Measurements from ENCODE around the gene THOP1.
A peak's percentile ranks its signal among the peaks of the same experiment; 100 is the strongest.
"Not testable (repeated sequence)": the region's sequence is repeated elsewhere in the genome, so short reads cannot be mapped to it uniquely, and the experiment has no call there.

THOP1 gene

GRCh38 chr19:2815191-2815614 is 29.9 kb downstream of the THOP1 start:
- no peak for DNase-seq (ENCODE audit: low read depth in 2 of 2, low spot score in 1 of 2)

GRCh38 chr19:2815923-2816322 is 30.6 kb downstream of the THOP1 start:
- no peak for DNase-seq (ENCODE audit: low read depth in 2 of 2, low spot score in 1 of 2)

DNA sequence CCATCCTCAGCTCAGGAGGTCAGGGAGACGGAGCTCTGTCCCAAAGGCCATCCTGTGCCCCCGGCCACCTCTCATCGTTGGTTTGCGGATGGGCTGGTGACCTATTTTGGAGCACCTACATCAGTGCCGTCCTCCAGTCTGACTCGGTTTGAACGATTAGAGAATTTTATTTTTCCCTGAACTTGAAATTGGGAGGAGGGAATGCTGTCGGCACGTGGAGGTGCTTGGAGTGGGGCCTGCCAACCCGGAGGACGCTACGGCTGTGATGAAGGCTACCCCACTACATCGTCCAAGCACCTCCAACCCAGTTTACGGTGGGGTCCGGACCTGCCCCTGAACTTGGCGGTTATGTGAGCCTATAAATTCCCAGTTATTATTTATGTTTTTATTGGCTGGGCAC is 31.3 kb downstream of the THOP1 start:
- DNase-seq (ENCODE audit: low read depth in 2 of 2, low spot score in 1 of 2), result no peak

DNA sequence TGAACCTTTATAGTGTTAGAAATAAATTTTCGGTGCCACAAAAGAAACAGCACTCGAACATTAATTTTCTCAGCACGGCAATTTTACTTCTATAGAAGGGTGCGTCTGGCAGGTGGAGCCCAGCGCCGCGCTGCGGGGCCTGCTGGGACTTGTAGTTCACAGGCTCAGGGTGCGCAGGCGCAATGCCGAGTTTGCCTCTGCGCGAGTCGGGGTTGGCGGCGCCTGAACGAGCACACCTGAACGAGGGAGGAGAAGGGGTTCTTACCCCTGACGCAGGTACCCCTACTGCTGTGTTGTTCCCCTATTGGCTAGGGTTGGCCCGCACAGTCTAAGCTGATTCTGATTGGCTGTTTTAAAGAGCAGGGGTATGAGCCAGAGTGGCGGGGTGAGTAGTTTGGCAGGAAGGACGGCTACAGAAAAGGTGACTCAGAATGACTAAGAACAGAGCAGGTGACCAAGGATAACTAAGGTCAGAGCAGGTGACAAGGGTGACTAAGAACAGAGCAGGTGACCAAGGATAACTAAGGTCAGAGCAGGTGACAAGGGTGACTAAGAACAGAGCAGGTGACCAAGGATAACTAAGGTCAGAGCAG is 32.0 kb downstream of the THOP1 start:
- not testable (repeated sequence) for DNase-seq (ENCODE audit: low read depth in 2 of 2, low spot score in 1 of 2)

- peak; percentile 94 to 95 for DNase-seq (ENCODE audit: low read depth in 2 of 2, low spot score in 1 of 2)
These were observed 34.3 kb downstream of the THOP1 start, which contains the start of gene ZNF554 for GRCh38 chr19:2819540-2820111. Gene ZNF554, plus strand, starts transcription at chr19:2819868. Its CDS starts 204 bp downstream, at chr19:2820072.

DNA sequence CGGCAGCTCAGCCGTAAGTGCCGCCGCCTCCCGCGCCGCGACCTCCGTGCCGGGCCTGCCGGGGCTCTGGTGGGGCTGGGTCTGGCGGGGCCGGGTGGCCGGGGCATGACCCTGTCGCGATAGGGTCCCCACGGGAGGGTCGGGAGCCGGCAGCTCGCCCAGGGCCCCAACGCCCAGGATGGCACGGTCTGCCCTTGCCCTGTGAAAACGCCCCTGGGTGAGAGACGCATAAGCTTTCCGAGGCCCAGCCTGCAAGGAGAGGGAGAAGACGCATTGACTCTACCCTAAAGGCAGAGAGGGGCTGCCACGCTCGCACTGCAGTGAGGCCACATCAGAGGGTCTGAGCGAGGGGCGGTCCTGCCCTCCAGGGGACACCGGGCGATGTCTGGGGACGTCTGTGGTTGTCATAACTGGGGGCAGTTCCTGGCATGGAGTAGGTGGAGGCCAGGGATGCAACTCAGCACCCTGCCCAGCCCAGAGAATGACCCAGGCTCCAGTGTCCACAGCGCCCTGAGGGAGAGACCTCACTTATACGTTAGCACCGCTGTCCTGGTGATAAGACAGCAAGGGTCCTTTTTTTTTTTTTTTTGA is 34.9 kb downstream of the THOP1 start:
- DNase-seq (ENCODE audit: low read depth in 2 of 2, low spot score in 1 of 2), result no peak

DNA sequence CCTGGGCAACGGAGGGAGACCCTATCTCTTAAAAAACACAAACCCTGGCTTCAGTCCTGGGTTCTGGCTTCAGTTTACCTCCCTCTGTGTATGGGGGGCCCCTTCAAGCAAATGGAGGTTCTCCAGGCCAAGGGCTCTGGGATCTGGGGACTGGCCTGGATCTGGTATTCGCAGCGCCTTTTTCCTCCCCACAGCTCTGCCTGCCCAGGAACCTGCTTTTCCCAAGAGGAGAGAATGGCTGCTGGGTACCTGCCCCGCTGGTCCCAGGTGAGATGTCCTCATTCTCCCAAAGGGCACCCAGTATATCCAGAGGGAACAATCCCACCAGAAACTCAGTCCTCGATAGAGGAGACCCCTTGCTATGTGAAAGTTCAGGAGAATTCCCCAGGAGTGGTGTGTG is 37.5 kb downstream of the THOP1 start:
- DNase-seq (ENCODE audit: low read depth in 2 of 2, low spot score in 1 of 2), result no peak

- DNase-seq (ENCODE audit: low read depth in 2 of 2, low spot score in 1 of 2), result no peak
These were observed 38.3 kb downstream of the THOP1 start for GRCh38 chr19:2823646-2824045.

DNA sequence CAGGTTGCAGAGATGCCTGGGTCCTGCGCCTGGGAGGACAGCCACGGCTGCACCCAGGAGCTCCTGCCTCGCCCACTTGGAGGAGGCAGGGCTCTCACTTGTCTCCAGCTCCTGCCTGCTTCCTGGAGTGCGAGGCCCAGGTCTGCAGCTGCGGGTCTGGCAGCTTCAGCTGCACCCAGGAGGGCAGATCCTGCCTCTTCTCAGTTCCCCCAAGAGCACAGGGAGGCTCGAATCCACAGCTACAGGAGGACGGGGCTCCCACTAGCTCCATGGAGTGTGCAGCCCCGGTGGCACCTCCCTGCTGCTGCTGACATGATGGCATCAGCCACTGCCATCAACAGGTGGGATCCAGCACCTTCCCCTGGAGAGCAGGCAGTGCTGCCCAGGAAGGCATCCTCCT is 38.8 kb downstream of the THOP1 start:
- no peak for DNase-seq (ENCODE audit: low read depth in 2 of 2, low spot score in 1 of 2)

DNA sequence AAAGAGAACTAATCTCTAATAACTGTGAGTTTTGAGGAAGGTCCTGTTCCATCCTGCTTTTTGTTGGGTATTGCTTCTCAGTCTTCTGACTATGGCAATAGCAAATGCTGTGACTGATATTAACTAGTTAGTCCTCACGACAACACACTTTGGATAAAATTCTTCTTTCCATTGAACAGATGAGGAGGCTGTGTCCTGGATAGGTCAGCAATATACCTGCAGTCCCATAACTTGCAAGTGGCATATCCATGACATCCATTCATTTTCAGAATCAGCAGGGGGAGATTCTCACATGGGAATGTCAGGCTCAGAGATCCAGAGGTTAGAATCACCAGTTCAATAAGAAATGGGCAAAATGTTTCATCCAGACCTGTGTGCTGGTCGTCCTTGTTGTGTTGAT is 41.7 kb downstream of the THOP1 start:
- DNase-seq (ENCODE audit: low read depth in 2 of 2, low spot score in 1 of 2), result no peak

DNA sequence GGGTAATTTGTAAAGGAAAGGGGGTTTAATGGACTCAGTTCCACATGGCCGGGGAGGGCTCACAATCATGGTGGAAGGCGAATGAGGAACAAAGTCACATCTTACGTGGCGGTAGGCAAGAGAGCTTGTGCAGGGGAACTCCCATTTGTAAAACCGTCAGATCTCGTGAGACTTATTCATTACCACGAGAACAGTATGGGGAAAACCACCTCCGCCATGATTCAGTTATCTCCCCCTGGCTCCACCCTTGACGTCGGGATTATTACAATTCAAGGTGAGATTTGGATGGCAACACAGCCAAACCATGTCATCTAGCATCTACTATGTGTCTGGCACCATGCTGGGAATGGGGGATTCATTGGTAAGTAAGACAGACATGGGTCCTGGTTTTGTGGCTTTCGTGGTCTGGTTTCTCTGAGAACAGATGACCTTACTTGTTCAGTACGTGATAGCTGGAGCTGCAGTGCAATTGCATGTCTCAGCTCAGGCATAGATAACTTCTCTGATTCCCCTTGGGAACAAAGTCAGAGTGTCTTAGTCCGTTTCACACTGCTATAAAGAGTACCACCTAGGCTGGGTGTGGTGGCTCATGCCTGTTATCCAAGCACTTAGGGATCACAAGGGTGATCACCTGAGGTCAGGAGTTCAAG is 42.7 kb downstream of the THOP1 start:
- no peak for DNase-seq (ENCODE audit: low read depth in 2 of 2, low spot score in 1 of 2)

GRCh38 chr19:2834294-2834871 is 49.1 kb downstream of the THOP1 start:
- DNase-seq (ENCODE audit: low read depth in 2 of 2, low spot score in 1 of 2), result no peak

- DNase-seq (ENCODE audit: low read depth in 2 of 2, low spot score in 1 of 2), result no peak
These were observed 52.1 kb downstream of the THOP1 start for GRCh38 chr19:2837430-2837829.

- DNase-seq (ENCODE audit: low read depth in 2 of 2, low spot score in 1 of 2), result peak; percentile 97 to 99
These were observed 55.8 kb downstream of the THOP1 start, which contains the start of gene ZNF555 for GRCh38 chr19:2840794-2841791. Gene ZNF555, plus strand, starts transcription at chr19:2841475. Its CDS starts 98 bp downstream, at chr19:2841573.

DNA sequence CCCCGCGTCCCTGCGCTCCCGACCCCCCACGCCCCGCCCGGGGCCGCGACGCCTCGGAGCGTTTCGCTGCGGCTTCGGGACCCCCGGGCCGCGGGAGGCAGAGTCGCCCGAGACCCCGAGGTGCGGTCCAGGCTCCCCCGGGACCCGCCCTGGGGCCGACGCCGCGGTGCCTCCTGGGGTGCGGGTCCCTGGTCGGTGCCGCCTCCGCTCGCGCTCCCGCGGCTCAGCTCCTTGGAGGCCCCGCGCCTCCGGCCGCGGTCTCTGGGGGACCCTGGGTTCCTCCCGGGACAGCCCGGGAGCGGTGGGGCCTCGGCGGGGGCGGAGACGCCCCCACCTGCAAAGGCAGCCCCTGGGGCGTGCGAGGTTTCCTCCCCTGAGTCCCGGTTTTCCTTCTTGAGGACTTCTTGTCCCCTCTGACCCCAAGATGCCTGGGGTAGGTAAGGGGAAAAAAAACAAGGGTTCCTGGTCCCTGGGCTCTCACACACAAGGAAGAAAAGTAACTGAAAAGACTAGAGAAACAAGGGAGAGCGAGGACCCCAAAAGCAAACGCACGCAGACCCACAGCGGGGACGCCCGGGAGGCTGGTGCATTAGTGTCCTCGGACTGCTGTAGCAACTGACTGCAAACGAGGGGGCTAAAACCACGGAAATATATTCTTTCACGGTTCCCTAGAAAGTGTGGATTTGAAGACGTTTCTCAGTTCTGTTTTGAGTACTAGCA is 56.7 kb downstream of the THOP1 start:
- DNase-seq (ENCODE audit: low read depth in 2 of 2, low spot score in 1 of 2), result no peak

GRCh38 chr19:2845107-2845506 is 59.8 kb downstream of the THOP1 start:
- DNase-seq (ENCODE audit: low read depth in 2 of 2, low spot score in 1 of 2), result no peak

DNA sequence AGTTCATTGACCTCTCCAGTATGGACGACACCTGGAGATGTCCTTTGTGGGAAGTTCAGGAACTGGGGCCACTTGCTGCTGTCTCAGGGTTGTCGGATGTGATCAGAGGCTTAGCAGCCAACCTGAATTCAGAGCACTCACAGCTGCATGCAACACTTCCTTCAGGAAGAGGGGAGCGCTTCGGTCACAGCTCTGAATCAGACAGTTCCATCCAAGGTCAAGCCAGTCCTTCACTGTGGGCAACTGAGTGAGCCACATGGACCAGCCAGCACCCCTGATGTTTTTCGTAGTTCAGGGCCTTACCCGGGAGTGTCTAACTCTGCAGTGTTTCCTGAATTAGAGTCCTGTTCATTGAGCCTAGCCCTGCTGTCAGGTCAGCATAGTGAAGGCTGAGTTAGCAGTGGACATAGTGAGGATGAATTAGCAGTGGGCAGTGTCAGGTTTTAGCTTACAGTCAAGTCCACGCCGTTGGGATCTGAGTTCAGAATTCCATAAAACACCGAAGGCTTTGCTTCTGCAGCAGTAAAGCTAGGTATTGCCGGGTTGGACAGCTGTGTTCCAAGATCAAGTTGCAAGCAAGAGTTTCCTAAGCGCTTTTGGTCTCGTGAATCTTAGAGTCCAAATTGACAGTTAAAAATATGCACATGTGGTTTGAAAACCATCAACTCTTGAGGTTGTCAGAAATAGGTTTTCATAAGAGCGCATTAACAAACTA is 61.0 kb downstream of the THOP1 start:
- no peak for DNase-seq (ENCODE audit: low read depth in 2 of 2, low spot score in 1 of 2)

DNA sequence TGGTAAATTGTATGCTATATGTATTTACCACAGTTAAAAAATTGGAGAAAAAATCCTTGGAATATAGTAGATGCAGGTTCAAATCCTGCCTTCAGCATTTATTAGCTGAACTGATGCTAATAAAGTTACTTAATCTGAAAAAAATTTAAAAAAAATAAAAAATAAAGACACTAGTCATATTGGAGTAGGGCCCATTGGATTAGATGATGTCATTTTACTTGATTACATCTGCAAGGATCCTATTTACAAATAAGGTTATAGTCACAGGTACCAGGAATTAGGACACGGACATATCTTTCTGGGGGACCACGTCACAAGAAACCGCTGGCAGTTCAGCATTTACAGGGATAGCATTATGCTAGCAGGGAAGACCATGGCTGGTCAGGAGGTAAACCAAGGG is 62.2 kb downstream of the THOP1 start:
- DNase-seq (ENCODE audit: low read depth in 2 of 2, low spot score in 1 of 2), result no peak

DNA sequence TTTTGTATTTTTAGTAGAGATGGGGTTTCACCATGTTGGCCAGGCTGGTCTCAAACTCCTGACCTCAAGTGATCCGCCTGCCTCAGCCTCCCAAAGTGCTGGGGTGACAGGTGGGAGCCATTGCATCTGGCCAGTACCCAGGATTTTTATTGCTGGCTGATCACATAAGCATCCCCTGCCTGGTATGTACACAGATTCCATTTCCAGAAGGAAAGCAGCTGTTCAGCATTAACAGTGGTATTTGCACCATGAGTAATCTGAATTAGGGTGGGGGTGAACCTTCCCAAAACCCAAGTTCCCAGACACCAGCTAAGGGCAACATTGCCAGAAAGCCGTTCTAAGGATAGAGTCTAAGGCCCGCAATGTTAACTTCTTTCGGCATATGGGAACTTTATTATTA is 63.3 kb downstream of the THOP1 start:
- no peak for DNase-seq (ENCODE audit: low read depth in 2 of 2, low spot score in 1 of 2)

Measured in stimulated activated CD8-positive, alpha-beta memory T cell treated with anti-CD3 and anti-CD28 coated beads, Interleukin-4, amount 100 ng/mL, for 4 hours (primary cell).